GOT3 (cell line): Measurements from ENCODE around the gene CD300LF.

Experiments used
- DNase-seq: peaks from one replicate; lab custom pipeline; 2025; ENCODE audit warnings: mixed read lengths; lab: John Stamatoyannopoulos, UW

Gene CD300LF

DNA sequence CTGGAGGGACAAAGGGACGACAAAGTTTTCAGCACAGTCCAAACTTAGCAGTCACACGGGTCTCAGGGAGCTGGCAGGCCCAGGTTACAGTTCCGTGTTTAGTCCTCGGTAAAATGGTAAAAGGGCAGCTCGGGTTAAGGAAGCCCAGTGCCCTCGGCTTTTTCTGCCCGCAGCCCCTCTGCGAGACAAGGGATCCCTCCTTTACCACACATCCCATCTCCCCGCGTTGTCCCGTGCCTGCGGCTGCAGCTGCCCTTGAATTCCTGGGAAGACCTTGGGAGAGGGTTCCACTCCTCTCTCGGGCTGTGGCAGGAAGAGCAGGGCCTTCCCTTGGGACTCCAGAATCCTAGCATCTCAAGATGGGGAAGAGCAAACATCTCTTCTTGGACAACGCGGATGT, 17.1 kb upstream of the CD300LF start:
- DNase-seq, result no peak

- DNase-seq, result no peak
These were observed 16.6 kb upstream of the CD300LF start for GRCh38 chr17:74729368-74729767.

GRCh38 chr17:74728702-74729075, 16.0 kb upstream of the CD300LF start:
- DNase-seq, result no peak

DNA sequence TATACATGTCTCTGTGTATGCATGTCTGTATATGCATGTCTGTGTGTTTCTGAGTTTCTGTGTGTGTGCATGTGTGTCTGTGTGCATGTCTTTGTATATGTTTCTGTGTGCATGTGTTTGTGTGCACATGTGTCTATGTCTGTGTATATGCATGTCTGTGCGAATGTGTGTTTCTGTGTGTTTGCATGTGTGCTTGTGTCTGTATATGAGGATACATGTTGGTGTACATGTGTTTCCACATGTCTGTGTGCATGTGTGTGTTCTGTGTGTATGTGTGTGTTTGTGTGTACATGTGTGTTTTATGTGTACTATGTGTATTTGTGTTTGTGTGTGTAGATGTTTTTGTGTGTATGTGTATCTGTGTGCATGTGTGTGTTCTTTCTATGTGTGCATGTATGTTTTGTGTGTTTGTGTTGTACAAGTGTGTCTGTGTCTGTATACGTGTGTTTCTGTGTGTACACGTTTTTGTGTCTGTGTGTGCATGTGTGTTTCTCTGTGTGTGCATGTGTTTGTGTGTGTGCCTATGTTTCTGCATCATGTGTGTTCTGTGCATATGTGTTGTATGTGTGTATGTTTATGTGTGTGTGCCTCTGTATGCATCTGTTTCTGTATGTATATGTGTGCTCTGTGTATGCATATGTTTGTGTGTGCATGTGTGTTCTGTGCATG, 15.4 kb upstream of the CD300LF start:
- DNase-seq, result no peak

DNA sequence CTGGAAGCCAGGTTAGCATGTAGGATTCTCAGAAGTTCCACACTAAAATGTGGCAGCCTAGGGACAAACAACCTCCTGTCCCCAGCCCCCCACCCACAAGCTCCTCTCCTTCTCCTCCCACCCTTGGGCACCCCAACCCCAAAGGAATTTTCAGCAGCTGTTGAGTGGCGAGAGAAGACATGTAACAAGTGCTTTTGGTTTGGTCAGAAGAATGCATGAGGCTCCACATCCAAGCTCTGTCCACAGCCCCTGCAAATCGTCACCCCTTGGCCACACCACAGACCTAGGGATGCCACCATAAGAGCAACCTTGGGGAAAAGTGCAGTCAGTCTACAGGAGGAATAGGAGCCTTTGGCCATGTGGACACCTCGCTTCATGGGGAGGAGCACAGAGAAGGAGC, 12.4 kb upstream of the CD300LF start:
- no peak for DNase-seq

GRCh38 chr17:74723891-74724290, 11.2 kb upstream of the CD300LF start:
- DNase-seq, result no peak

DNA sequence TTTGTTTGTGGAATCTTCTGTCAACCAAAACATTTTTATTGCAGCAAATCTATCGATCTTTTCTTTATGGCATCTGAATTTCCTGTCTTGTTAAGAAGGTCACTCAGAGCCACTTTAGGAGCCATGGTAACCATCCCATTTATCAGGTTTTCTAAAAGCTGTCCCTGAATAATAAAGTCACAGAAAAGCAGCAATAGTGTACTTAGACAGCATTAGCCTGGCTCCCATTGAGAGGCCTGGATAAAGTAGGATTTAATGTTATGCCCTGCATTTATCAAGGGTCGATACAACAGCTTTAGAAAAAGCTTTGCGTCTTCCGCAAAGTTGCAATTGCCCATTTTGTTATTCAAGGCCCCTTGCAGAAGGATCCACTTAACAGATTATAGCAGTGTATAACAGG, 10.1 kb upstream of the CD300LF start:
- DNase-seq, result no peak

- no peak for DNase-seq
These were observed 7.8 kb upstream of the CD300LF start for GRCh38 chr17:74720506-74720905.

DNA sequence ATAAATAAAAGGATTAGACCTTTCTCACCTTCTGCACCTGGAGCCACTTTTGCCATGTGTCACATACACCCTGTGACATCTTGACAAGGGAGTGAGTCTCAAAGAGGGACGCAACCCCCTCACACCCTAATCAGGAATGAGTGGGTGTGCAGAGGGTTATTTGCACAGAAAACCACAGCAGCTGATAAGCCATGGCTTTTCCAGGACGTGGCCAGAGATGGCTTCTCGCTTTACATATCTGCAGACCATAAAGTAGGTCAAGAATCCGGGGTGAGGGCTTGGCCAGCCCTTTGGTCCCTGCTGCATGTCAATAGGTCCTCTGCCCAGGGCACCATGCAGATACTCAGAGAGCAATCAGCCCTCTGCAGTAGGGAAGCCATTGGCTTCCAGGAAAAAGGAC, 2.4 kb upstream of the CD300LF start:
- DNase-seq, result no peak

GRCh38 chr17:74713171-74713755, 540 bp upstream of the CD300LF start:
- DNase-seq, result no peak

- no peak for DNase-seq
These were observed 422 bp downstream of the CD300LF start for GRCh38 chr17:74712301-74712700.

DNA sequence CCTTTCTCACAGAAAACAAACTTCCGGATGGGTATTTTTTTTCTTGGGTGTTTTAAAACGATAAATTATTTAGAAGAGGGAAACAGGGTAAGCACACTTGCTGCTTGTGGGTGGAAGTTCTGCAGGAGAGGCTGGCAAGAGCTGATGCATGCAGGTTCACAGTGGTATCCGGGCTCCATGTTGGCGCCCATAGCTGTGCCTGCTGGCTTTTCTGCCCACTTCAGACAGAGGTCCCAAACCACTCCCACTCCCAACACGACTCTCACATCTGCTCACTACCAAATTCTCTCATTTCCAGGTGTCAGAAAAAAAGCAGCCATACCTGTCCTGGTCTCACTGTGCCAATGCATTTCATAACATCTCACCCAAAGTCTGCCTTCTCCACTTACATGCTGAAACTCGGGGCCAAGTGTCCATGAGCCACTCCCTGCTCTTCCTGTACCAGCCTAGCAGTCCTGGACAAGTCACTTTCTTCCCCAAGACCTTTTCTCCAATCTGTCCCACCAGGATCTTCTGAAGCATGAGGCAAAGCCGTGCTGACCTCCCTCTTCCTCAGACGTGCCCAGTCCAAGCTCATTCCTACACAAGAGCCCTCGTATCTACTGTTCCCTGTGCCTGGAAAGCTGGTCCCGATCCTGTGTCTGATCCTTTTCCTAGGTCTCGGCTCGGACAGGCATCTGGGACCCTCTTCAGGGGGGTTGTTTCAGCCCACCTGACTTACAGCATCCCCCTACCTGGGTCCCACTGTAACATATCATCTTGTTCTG, 1.5 kb downstream of the CD300LF start:
- DNase-seq, result no peak

DNA sequence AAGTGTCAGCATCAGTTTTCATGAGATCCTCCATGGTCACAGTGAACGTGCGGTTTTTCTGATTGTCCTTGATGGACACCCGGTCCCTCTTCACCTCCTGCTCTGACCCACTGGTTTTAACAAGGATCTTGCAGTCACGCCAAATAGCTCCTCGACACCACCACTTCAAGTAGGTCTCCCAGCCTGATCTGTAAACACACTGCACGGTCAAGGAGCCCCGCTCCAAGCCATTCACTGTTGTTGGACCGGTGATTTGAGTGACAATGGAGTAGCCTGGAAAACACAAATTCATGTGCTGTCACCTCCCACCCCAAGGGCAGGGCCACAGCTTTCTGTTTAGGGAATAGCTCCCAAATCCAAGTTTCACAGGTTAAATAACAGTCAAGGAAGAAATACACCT, 8.2 kb downstream of the CD300LF start:
- no peak for DNase-seq

DNA sequence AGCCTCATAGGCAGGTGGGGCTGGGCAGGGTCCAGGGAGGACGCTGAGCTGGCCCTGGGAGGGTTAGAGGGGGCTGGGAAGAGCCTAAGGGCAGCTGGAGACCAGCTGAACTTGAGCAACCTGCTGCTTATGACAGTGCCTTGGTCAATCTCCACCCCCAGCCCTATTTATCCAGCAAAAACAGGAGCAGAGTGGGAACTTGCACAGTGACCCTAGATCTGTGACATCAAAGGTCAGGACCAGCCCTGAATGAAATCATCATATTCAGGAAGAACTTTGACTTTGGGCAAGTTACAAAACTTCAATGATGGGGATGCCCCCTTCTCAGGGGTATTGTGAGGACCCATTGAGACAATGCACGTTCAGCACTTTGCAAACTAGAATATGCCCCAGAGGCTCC, 9.4 kb downstream of the CD300LF start:
- DNase-seq, result no peak

DNA sequence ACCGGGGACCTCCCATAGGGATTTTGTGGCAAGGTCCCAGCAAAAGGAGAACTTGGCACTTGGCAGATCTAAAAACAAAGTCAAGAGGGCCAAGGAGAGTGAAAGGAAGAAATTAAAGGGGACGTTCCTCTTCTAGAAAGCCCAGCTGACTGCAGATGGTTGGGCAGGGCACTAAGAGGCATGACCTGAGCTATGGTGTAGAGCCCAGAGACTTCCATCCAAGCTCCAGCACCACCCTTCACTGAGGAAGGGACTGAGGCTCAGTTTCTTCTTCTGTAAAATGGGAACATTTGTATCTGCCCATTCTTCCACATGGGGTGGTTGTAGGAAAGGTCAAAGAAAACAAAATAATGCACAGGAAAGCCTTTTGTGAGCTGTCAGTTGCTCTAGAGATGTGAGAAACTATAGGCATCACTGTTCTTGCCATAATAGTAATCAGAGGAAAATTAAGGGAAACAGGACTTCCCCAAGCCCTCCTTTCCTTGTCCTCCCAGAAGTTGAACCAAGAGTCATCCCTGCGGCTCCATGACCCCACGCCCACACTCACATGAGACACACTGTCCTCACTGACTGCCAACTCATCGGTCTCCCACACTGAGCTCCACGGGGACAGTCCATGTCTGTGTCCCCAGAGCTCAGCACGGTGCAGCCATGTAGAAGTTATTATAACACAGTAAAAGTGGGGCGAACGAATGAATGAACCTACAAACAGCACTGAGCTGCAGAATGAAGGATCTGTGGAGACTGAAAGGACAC, 10.4 kb downstream of the CD300LF start:
- no peak for DNase-seq

DNA sequence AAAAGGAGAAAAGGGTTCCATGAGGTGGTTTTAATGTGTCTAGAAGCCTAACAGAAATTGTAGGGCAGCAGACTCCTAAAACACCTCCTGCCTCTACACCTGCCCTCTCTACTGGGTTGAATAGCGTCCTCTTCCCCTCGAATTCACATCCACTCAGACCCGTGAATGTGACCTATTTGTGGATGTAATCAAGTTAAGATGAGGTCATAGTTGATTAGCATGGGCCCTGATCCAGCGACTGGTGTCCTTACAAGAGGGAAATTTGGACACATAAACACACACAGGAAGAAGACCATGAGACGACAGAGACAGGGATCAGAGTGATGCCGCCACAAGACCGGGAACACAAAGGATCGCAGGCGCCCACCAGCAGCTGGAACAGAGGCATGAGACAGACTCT, 13.5 kb downstream of the CD300LF start:
- DNase-seq, result no peak

GRCh38 chr17:74698069-74698468, 14.7 kb downstream of the CD300LF start:
- no peak for DNase-seq

DNA sequence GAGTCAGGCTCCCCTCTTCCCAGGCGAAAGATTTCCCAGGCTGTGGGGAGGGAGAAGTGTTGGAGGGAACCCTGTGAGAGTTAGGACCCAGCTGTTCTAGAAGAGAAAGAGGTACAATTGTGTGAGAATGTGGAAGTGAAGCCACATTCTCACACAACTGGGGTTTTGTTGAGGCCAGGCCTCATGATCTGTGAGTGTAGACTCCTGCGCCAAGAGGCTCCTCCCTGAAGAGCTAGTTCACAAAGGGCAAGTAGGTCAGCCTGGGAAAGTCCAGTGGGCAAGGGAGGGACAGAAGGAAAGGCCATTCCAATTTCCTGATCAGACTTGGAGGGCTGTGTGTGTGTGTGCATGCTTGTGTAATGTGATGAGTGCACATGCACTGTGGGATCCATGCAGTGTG, 15.2 kb downstream of the CD300LF start:
- no peak for DNase-seq

DNA sequence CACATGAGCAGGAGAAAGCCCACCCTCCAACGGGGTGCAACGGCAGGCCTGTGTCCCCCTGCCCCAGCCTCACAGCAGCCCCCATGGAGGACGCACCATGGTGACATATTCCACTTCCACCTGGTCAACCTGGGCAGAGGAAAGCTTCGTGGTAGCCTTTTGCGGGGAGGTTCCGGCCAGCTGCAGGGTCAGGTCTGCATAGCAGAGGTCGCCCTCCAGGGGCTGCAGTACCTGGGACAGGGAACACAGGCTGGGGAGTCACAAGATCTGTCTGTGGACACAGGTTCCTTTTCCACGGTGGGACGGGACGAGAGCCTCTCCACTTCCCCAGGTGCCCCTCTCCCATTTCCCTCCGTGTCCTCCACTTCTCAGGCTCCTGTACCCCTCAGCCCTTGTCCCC, 17.1 kb downstream of the CD300LF start:
- DNase-seq, result no peak

GRCh38 chr17:74694081-74694480, 18.6 kb downstream of the CD300LF start:
- no peak for DNase-seq

GRCh38 chr17:74691151-74691550, 21.6 kb downstream of the CD300LF start:
- no peak for DNase-seq

DNA sequence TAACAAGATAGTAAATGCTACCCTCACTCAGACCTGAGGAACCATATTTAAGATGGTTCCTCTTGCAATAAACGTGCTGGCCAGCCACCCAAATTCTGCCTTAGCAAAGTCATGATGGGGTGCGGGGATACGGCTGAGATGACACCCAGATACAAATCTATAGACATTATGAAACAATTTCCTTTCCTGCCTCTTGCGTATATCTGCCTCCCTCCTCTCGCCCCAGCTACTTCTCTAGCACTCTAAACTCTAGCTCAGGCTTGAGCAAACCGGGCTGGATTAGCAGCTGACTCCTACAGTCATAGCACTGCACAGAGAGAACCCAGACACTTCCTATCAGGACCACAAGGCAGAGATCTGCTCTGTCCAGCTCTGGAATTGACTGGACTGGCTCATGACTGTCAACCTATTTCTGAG, 22.3 kb downstream of the CD300LF start:
- DNase-seq, result no peak

- no peak for DNase-seq
These were observed 24.8 kb downstream of the CD300LF start for GRCh38 chr17:74687886-74688285.
